ENCODE results near the gene FMN1.
A peak's percentile ranks its signal among the peaks of the same experiment; 100 is the strongest.

The FMN1 gene

DNA sequence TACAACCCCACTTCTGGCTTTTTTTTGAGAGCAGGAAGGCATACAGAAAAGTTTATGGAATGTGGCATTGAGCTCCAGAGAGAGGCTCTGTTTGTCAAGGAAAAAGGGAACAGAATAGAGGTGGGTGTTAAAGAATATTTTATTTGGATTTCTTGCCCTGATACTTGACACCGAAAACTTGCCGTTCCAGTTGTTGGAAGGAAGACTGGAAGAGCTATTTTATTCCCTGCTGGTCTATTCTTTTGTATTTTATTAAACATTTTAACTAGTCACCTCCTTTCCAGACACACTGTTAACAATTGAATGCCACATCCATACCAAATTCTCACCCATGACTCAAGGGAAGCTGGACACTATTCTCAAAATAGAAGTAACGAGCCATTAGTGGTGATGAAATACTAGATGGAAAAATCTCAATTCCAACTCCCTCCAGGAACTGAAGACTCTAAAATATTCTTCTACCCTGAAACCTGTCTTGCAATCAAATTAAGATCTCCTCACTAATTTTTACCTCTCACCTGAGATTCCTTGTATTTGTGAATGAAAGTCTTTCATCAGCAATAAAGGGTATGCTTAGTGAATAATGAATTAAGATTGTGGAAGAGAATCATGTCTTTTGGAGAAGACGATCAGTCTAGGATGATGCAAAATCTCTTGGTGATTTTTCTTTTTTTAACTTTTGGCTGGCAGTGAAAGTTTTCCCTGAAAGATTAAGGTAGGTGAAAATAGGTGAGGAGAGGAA lies 448.2 kb downstream of the FMN1 start:
- no peak for DNase-seq

DNA sequence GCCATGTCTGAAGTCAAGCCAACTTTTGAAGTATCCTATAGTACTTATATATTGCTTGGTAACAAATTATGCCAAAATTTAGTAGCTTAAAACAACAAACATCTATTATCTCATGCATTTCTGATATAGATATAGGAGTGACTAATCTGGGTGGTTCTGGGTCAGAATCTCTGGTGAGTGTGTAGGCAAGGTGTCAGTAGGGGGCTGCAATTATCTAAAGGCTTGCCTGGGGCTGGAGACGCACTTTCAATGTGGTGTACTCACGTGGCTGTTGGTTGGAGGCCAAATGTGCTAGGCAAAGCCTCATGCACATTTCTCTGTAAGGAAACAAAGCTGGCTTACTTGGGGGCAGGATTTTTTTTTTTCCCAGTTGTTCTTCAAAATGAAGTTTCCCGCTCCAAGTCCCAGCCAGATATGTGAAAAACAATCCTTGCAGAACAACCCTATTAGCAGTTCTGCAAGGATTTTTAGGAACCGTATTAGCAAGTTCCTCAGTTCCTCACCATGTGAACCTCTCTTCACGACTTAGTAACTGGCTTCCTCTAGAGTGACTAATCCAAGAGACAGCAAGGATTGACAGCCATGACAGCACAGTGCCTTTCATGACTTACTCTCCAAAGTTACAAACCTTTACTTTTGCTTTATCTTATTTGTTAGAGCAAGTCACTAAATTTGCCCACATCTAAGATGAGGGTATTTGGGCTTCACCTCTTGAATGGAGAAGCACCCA lies 450.9 kb downstream of the FMN1 start:
- DNase-seq: peak; percentile 37 to 50

DNA sequence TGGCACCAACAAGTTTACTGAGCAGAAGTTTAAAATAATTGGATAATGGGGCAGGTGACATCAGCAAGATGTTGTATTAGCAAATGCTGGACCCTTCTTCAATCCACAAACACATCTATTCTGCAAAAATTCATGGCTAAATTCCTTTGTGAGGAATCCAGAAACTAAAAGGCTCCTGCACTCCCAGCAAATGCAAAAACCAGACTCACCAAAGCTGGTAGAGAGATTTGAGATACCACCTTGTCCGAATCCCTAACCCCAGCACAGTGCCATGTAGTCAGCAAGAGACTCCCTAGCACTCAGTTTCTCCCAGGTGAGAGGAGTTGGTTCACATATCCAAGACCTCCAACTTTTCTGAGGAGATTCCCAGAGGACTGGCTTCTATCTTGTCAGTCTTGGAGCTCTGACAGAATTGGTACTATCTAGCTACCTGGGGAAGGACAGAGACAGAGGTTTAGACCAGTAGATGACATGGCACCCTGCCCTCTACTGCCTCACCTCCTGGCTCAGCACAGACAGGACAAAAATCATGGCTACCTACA lies 454.9 kb downstream of the FMN1 start:
- DNase-seq: no peak

DNA sequence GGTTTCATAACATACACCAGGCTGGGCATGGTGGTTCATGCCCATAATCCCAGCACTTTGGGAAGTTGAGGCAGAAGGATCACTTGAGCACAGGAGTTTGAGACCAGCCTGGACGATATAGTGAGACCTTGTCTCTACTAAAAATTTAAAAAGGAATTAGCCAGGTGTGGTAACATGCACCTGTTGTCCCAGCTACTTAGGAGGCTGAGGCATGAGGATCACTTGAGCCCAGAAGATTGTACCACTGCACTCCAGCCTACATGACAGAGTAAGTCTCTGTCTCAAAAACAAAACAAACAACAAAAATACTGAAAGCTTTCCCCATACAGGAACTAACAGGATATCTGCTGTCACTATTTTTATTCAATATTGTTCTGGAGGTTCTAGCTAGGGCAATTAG lies 455.8 kb downstream of the FMN1 start:
- DNase-seq: no peak

DNA sequence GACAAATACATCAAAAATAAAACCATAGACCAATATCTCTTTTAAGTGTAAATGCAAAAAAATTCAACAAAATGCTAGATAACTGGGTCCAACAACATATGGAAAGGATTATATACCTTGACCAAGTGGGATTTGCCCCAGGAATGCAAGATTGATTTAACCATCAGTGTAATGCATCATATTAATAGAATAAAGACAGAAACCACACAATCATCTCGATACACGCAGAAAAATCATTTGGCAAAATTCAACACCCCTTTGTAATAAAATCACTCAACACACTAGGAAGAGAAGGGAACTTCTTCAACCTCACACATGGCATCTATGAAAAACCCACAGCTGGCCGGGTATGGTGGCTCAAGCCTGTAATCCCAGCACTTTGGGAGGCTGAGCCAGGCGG lies 457.2 kb downstream of the FMN1 start:
- DNase-seq: no peak

DNA sequence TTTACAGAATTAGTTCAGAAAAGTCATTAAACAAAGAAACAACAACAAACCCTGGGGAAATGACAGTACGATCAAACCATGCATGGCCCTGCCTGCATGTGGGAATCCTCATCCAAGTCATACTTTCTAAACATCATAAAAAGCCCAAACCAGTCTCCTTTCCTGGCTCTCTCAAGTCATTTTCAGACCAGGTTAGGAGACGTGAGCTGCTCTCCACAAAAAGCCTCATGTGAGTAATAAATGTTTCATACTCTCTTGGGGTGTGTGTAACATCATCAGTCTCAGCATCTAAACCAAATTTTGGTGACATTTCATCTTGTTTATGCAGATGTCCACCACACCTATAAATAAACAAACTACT lies 457.8 kb downstream of the FMN1 start:
- DNase-seq: no peak

DNA sequence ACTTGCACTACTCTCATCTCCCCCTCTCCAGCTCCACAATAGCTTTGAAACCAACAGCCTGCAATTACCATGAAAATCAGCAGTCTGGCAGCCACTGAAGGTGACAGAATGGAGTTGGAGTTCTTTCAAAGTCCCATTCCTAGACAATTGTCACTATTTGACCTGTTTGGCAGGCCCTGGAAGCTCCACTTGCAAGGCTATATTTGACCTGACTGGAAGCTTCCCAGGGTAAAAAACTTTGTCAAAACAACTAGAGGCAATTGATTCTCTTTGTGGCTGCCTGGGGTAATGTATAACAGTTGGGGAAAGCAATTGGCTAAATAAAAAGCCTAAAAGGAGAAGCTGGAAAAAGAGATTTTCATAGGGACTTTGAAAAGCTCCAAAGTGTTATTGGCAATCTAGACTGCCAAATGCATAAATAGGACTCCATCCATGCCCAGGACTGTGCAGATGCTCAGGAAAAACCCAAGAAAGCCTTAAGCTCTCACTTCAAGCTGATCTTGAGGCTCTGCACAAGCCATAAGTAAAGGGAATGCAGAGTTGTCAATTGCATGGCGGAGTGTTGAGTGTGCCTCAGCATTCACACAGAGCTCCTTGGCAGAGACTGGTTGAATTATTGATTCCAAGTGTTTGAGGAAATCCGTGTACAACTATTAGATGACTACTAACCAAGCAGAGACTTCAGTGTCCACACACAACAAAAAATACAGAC lies 458.4 kb downstream of the FMN1 start:
- no peak for DNase-seq

DNA sequence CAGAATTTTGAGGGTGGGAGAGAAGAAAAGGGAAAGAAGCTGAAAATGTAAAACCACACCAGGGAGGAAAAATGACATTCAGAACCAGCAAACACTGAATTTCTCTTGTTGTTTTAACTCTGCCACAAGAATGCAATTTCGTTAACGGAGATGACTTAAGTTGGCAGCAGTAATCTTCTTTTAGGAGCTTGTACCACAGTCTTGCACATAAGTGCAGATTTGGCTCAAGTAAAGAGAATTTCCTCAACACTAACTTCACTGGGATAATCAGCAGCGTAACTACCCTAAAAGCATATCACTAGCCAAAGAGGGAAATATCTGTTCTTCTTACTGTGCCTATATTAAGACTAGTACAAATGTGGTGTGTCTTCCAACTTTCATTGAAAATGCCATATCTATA lies 461.2 kb downstream of the FMN1 start:
- DNase-seq: no peak

DNA sequence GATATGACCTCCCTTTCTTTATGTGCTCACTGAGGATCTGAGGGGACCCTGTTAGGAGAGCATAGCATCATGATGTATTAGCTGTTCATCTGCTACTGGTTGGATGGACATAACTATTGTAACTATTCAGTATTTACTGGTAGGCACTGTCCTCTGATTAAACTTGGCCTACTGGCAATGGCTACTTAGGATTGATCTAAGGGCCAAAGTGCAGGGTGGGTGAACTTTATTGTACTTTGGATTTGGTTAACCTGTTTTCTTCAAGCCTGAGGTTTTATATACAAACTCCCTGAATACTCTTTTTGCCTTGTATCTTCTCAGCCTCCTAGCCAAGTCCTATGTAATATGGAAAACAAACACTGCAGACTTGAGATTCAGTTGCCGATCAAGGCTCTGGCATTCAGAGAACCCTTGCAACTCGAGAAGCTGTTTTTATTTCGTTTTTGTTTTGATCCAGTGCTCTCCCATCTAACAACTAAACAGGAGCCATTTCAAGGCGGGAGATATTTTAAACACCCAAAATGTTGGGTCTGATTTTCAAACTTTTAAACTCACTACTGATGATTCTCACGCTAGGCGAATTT lies 461.8 kb downstream of the FMN1 start:
- no peak for DNase-seq

DNA sequence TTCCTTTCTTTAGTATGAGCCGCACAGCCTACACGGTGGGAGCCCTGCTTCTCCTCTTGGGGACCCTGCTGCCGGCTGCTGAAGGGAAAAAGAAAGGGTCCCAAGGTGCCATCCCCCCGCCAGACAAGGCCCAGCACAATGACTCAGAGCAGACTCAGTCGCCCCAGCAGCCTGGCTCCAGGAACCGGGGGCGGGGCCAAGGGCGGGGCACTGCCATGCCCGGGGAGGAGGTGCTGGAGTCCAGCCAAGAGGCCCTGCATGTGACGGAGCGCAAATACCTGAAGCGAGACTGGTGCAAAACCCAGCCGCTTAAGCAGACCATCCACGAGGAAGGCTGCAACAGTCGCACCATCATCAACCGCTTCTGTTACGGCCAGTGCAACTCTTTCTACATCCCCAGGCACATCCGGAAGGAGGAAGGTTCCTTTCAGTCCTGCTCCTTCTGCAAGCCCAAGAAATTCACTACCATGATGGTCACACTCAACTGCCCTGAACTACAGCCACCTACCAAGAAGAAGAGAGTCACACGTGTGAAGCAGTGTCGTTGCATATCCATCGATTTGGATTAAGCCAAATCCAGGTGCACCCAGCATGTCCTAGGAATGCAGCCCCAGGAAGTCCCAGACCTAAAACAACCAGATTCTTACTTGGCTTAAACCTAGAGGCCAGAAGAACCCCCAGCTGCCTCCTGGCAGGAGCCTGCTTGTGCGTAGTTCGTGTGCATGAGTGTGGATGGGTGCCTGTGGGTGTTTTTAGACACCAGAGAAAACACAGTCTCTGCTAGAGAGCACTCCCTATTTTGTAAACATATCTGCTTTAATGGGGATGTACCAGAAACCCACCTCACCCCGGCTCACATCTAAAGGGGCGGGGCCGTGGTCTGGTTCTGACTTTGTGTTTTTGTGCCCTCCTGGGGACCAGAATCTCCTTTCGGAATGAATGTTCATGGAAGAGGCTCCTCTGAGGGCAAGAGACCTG lies 463.5 kb downstream of the FMN1 start:
- DNase-seq: no peak

DNA sequence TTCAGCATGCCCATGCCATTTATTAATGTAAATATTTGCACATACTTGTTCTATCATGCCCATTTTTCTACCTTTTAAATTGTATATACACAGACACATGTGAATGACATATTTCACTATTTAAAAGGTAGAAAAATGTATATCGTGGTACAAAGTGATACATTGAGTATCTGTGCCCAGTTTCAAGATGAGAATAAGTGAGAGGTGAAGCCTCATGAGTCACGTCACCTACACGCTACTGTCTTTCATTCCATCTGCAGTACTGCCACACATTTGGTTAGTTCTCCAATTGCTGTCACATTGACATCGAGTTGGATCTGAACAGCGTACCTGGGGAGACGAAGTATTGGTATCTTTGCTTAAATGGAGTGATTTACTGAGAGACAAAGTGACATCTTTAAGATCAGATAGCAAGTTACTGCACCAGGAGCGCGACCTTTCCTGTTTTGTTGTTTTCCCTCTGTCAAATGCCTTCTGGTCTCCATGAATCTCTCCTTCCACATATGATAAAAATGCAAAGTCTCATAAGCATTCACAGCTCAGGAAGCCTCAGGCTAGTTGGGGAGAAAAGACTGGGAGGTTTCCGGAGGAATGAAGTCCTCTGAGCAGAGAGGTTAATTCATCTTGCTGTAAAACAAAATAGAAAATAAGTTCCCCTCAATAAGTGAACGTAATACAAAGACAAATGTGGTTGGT lies 464.7 kb downstream of the FMN1 start:
- DNase-seq: no peak

DNA sequence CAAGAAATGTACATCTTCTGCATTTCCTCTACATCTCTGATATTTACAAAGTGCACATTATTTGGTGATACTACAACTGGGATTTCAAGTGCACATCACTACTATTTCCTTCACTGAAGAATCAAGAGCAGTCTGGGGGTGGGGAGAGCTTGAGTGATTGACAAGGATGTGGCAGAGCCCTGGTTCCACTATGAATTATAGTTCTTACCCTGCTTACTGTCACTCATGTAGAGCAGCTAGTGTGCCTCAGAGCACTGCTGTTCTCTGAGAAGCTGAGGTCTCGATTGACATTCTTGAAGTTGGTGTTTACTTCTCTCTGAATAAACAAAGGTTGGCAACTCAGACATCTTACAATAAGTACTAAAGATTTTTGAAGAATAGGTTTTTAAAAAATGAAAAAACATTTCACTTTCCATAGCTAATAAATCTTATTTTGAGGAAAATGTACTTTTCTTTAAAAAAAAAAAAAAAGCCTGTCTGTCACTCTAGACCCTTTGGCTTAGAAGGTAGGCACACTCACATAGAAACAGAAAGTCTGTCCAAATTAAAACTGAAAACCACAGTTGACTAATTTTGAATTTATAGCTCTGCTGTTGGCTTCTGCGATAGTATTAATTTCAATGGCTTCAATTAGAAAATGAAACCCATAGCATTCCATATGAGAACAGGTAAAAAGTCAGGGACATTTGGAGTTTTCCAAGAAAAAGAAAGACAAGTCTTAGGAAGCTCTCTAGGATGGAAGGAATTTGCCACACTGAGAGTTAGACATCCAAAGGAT lies 471.2 kb downstream of the FMN1 start:
- DNase-seq: no peak

DNA sequence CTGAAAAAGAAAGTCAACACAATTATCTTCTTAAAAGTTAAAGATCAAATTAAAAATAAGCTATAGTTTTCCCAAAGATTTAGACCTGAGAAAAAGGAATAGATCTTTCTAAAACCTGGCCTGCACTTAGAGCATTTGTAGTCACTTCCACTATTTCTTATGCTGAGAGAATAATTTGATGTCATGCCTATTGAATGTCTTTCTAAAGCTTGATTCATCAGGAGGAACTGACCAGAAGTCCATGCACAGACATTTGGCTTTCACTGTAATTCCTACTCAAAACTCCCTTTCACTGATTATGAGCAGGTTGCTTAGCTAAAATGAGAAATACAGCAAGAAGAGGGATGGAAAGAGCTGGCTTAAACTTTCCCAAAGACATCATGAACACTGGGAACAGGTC lies 472.4 kb downstream of the FMN1 start:
- DNase-seq: no peak

DNA sequence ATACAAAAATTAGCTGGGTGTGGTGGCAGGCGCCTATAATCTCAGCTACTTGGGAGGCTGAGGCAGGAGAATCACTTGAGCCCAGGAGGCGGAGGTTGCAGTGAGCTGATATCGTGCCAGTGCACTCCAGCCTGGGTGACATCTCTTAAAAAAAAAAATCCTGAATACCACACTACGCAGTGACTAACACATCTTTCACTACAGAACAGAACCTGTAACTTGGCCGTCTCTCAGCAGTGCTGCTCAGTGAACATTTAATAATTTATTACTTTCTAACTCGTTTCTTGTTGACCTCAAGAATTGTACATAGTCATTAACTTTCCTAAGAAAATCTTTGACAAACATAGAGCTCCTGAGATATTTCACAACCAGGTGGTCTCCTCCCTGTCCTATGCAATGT lies 472.9 kb downstream of the FMN1 start:
- DNase-seq: no peak

DNA sequence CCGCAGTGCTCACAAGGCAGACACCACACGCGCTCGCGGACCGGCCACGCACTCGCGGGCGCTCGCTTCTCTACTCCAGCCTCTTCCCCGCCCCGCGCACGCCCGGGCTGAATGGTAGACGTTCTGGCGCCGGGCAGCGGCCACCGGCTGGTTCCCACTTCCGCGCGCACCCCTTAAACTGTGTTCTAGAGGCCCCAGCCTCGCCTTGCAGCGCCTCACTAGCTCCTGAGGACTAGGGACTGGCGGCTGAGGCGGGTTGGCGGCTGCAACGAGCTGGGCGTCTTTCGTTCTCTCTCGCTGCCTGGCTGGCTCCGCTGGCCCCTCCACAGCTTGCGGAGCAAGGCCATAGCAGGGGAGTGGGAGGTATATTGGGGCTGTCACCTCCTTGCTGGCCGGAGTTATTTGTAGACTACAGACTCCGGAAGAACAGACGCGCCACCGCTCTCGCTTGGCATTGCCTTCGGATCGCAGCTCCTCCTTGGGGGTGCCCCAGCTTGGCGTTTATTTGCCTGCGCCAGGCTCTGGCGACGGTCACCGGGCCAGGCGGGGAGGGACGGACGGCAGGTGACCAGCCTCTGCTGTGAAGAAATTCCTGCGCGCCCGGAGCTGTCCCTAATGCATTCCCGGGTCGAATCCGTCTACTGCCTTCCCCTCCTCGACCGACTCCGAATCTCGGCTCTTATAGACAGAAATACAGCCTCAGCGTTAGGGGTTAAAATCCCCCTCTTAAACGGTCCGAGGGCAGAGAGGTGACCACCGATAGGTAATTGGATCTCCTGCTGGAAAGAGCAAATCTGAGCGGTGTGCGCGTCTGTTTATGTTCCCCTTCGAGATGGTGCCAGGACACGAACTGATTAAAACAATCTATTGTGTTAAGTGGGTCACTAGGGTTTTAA lies 475.4 kb downstream of the FMN1 start:
- peak in 1 of 2 donors; percentile 20 for DNase-seq

DNA sequence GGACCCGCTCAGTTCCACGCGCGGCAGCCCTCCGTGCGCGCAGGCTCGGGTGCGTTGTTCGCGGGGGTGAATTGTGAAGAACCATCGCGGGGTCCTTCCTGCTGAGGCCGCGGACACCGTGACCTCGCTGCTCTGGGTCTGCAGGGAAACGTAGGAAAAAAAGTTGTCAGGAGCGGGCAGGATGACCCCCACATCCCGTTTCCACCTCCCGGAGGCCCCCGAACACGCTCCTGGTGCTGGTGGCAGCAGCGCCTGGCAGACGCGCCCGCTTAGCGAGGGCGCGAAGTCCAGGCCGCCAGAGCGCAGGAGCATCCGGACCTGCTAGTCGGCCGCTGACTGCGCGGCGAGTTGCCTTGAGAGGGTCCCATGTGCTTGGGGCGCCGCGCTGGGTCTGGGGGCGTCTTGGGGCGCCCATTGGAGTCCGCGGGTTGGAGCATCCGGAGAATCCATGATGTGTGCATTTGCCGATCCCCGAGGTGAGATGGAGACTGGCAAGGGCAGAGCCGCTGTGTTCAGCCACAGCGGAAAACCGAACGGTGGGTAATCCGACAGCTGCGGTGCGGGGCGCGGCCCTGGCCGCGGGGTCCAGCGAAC lies 476.2 kb downstream of the FMN1 start:
- DNase-seq: no peak

DNA sequence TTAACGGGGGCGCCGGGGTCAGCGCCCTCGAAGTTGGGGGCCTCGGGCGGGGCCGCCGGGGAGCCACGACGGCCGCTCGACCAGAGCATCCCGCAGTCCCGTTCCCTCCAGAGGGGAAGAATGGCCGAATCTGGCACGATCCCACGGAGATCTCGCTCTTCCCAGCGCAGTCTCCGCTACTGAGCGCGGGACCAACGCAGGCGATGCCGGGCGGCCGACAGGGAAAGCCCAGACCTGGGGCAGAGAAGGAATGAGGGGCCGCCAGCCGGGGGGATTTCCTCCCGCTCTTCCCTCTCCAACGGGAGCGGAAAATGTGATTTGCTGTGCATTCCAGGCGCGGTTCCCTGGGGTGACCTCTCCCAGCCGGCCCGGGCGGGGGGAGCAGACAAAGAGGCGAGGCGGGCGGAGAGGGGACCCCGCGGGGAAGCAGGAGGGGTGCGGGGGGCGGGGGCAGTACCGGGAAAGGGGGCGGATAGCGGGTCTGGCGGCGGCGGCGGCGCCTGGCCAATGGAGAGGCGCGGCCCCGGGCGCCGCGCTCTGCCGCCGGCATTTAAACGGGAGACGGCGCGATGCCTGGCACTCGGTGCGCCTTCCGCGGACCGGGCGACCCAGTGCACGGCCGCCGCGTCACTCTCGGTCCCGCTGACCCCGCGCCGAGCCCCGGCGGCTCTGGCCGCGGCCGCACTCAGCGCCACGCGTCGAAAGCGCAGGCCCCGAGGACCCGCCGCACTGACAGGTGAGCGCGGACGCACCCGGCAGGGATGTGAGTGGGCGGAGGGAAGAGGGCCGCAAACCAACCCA lies 476.9 kb downstream of the FMN1 start, which contains the start of gene GREM1:
Gene GREM1, plus strand, starts transcription at position 579 of the 801 bp plus-strand sequence. CDS start 12,687 bp downstream, outside the sequence.
- no peak for DNase-seq

DNA sequence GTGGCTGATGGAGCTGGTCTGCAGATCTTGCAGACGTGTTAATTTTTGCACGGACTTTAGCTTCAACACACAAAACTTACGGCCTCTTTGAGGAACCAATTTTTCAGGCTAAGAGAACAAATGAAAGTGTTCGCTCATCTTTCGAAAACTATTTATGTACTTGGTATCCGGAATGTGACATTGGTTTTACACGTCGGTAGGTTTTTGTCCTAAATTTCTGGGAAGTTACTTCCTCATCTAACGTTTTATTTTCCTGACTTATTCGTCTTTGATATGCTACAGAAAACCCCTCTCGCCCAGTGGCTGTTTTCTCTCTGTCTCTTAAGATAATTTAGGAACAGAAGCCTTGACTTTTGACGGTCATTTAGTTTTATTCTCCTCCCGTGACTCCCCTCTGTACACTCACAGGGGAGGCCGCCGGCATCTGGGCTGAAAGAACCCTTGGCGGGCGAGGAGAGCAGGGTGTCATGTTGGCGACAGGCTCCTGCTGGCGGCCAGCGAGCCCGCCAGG lies 477.5 kb downstream of the FMN1 start:
- DNase-seq: peak in 1 of 2 donors; percentile 17

All from inflammatory macrophage (primary cell).